GM04503 (cell line): ENCODE measurements around the gene SMC2.

Experiments
- DNase-seq: peaks from one replicate; pipeline ENCODE4 v3.0.0-alpha.2; 2012; ENCODE audit warnings: low read depth

SMC2 gene

DNA sequence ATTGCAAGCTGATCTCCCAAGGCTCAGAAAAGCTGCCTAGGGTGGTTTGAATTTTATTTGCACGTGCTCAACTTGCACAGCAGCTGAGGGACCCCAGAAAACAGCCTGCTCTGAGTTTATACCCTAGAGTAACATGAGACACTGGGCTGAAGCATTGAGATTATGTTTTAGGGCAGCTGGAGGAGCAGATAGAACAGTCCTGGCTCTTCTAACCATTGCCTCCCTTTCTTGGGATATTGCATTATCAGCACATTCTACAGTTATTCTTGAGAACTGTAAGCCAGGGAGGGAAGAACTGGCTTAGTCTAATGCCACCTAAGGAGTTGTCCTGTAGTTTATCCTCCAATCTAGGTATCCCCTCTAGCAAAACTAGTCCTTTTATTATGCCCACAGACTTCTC, 10.3 kb downstream of the SMC2 start:
- no peak for DNase-seq

DNA sequence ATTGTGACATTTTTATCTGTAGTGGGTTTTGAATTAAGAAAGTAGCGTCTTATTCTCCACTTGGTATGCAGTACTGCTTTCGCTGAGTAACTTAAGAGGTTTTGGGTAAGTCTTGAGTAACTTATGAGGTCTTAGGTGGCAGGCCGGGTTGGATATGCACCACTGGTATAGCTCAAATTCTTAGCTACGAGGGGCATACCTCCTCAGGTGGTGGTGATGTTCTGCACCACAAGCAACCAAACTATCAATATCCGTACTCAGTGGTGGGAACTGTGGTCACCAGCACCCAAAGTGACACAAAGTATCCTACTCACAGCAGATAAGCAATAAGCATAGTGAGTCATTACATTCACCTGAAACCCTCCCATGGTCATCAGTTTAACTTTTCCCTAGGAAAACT, 13.7 kb downstream of the SMC2 start:
- no peak for DNase-seq

DNA sequence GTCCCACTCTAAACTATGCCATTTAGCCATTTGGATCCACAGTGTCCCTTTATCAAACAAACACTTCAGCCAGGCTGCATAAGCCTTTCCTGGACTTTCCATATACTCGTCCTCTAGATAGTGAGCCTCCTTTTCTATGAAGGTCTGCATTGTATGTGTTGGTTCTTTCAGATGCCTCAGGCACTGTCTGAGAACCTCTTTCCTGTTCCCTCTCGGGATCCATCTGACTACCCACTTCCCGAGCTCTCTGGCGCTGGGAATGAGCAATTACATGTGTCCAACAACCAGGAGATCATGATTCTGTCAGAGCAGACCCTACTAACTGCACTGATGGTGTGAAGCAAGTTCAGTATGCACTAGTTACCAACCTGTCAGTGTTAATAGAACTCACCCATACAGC, 14.2 kb downstream of the SMC2 start:
- no peak for DNase-seq

DNA sequence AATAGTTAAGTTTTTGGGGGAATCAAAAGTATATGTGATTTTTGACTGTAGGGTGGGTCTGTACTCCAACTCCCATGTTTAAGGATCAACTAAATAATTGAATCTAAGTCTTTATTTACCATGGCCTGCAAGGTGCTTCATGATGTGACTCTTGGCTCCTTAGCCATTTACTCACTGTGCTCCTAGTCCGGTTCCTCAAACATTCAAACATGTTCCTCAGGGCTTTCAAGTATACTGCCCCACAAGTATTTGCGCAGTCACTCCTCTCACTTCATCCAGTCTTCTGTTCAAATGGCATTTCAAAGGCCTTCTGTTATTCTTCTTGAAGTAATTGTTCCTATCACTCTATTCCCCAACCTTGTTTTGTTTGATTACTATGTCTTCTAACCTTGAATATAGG, 16.4 kb downstream of the SMC2 start:
- DNase-seq = no peak

DNA sequence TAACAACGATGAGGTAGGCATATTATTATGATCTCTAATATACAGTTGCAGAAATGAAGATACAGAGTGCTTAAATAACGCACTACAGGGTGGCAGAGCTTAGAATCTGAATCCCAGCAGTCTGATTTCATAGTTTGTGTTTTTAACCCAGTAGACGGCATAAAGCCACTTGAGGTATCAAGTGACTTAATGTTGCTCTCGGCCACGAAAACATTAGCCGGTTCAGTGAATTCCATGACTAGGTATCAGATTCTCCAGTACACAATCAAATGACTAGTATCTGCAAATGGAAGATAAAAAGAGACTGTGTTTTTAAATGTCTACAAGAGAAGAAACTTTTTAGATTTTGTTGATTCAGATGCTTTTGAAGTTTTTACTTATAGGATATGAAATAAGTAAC, 24.8 kb downstream of the SMC2 start:
- no peak for DNase-seq

DNA sequence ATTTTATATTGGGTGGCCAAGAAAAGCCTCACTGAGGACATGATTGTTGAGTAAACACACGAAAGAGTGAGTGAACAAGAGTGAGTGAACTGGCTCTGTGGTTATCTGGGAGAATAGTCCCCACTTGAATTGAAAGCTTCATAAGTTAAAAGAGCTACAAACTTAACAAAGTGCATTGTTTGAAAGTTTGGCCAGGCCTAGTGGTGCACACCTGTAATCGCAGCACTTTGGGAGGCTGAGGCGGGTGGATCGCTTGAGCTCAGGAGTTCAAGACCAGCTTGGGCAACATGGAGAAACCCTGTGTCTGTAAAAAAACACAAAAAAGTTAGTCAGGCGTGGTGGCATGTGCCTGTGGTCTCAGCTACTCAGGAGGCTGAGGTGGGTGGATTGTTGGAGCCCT, 26.9 kb downstream of the SMC2 start:
- no peak for DNase-seq

DNA sequence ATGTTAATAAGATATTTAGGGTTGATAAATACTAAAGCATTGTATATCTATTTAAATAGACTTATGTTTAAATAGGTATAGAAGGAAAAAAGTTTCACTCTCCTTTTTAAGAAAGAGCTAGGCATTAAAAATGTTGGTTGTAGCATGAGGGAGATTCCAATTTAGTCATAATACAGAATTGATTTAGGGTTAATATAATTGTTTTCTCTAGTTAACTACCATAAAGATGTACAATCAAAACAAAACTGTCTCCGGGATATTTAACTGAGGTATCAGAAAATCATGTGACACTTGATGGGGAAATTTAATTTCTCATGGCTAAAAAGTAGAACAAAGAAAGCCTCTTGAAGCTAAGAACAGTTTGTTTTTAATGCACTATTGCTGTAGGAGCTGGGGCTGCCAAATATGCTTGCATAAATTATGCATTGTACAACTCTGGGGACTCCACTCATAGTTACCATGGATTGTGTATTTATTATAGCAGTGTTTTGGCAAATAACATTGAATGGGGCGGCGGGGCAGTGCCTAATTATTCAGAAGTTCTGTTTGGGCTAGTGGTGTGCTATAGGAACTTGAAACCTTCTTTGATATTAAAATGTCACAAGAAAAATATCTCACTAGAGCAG, 44.2 kb downstream of the SMC2 start:
- DNase-seq = no peak

DNA sequence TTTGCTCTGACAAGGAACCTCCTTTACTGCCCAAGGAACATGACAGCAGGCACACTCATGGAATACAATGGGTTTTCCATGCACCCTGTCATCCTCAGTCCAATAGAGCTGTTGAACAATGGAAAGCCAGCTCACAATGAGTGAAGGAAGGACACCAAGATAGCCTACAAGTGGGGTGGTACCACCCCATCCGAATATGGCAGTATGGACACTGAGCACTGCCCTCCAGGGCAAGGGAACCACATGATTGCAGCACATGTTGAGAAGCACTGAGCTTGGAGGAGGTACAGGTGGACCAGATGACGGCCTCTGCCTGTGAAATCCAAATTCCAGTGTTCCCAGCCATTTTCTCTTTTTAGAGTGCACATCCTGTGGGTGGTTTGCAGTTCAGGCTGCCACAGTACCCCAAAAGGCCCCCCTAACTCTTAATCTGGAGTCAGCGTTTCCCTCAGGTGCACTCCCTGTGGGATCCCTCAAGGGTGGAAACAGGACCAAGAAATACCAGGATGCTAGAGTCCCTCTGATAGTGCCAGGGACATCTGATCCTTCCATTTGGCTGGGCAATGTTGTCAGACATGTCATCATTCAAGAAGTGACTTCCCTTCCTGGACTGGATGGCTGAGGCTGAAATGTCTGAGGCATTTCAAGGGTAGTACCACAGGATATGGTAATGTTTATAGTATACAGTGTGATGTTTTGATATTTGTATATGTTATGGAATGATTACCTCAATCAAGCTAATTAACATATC, 48.9 kb downstream of the SMC2 start:
- no peak for DNase-seq

DNA sequence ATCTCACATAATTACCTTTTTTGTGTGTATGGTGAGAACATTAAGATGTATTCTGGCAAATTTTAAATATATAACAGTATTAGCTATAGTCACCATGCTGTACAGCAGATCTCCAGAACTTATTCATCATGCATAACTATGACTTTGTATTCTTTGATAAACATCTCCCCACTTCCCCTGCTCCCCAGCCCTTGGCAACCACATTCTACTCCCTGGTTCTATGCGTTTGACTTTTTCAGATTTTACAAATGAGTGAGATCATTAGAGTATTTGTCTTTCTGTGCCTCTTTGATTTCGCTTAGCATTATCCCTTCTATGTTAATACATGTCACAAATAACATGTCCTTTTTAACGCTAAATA, 49.4 kb downstream of the SMC2 start:
- no peak for DNase-seq

DNA sequence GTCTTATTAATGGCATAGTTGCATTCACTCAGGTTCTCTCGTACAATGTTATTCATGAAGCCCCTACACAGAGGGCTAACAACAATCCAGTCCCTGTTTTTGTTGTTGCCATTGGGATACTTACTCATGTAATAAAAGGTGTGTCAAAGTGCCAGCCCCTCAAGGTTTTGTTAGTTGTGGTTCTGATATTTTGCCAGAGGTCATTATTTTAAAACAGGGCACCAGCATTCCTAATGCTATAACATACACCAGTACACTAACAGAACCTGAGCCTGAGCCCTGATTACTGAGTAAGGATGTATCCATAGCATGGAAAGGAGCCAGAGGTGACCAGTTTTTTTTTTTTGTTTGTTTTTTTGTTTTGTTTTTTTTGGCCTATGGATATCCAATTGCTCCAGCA, 50.2 kb downstream of the SMC2 start:
- no peak for DNase-seq

DNA sequence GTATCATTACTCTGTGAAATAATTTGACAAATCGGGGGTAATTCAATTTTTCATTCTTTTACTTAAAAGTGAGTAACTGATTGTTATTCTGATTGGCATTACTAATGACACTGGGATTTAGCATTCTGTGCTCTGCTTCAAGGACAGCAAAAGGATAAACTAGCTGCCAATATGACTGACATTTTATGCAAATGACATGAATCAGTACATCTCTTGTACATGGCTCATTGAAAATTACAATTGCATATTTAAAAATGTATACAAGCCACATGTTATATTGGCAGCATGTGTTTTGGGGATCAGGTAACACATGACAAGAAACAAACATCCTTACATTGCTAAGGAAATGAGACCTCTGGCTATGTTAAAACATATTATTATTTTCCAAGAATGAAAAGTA, 79.0 kb downstream of the SMC2 start:
- DNase-seq = no peak

DNA sequence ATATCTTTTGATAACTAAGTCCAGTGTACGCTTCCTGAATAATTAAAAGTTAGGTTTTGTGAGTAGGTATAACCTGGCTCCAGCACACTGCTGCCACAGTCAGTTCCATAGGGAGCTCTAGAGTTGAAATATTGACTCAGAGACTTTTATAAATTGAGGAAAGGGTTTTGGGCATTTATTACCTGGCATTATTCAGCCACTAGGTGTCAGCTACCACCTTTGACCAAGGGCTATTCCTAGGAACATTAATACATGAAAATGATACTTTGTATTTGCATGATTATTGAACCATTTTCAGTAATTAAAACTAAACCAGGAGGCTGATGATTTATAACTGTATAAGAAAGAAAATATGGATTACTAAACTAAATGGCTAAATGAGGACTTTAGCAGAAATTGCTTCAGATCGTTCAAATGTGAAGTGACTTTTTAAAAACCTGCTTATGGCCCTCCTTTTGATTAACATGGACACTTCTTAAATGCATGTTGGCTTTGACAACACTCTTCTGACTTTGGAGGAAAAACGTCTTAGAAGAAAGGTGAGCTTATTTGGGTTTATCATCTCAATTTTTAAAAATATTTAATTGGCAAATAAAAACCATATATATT, 83.0 kb downstream of the SMC2 start:
- no peak for DNase-seq

DNA sequence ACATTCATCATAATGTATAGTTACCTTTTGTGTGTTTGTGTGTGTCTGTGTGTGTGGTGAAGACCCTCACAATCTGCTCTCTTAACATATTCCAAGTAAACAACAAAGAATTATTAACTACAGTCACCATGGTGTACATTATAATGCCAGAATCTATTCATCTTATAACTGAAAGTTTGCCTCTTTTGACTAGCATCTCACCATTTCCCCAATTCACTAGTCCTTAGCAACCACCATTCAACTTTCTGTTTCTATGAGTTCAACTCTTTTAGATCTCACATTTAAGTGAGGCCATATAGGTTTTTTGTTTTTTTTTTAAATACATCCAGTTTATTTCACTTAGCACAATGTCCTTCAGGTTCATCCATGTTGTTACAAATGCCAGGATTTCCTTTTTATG, 83.6 kb downstream of the SMC2 start:
- no peak for DNase-seq
